ENCODE measurements around the gene SMARCAL1. TPM values are rescaled to one million over a fixed set of nuclear protein-coding genes. Genes with fewer than 3 reads are reported as not detected.

The SMARCAL1 gene
- polyA plus RNA-seq, 1 of the 3 experiments (the other 2 are of a cell fraction): 27.0 TPM

DNA sequence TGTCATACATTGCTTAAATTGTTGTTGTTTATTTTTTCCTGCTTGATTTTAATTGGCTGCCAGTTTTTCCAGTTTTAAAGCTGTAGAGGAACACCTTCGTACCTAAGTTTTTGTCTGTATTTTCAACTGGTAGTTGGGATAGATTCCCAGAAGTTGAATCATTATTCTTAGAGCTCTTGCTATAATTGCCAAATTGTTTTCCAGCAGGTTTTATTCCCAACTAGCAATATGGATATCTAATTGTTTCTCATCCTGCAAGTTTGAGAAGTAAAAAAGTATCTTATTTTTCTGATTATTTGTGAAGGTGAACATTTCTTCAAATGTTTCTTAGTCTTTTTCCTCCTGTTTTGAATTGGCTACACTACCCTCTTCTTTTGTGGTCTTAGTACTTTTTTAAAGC is 6.7 kb downstream of the SMARCAL1 start (continued):
- TF ChIP-seq, protein P1, sequence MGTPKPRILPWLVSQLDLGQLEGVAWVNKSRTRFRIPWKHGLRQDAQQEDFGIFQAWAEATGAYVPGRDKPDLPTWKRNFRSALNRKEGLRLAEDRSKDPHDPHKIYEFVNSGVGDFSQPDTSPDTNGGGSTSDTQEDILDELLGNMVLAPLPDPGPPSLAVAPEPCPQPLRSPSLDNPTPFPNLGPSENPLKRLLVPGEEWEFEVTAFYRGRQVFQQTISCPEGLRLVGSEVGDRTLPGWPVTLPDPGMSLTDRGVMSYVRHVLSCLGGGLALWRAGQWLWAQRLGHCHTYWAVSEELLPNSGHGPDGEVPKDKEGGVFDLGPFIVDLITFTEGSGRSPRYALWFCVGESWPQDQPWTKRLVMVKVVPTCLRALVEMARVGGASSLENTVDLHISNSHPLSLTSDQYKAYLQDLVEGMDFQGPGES (IDR thresholded peaks at IDR 0.05; ENCODE audit: low read depth, low read length): no peak
- TF ChIP-seq YY1 (IDR thresholded peaks at IDR 0.05; ENCODE audit: low read depth): no peak
- TF ChIP-seq CHD2 (IDR thresholded peaks at IDR 0.05; ENCODE audit: low read length, partially characterized antibody): no peak

DNA sequence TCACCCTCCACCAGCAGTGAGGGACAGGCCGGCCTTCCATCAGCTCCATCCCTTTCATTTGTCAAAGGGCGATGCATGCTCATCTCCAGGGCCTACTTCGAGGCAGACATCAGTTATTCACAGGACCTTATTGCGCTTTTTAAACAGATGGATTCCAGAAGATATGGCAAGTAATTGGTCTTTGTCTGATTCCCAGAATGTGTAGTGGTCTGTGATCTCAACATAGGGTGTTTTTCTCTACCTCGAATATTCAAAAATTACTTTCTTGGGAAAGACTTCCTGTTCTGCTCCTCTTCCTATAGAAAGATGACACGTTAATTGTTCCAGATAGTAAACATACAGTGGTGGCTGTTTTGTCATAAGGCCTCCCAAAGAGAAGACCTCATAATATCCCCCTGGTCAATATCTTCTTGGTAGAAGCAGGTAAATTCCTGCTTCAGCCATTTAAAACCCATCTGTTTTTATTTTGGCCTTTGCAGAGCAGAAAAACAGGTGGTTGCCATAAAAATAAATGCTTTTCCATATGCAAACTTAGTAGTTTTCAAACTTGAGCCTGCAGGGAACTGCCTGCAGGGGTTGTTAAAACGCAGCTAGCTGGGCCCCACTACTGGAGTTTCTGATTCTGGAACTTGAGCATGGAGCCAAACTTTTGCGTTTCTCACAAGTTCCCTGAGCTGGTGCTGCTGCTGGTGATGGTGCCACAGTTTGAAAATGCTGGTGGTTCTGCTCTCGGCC is 8.2 kb downstream of the SMARCAL1 start:
- WGBS (ENCODE audit: low lambda C conversion rate): 93% methylated on average over 9 of the region's 9 CpGs
- Histone ChIP-seq H2AFZ (ENCODE audit: low read depth) (no peak overlapping the region), H3F3A (replicated peaks; ENCODE audit: insufficient read depth) (peaks cover 10% of the 10 kb centered on the region), H3K9ac (no peak overlapping the region), H3K4me1 (ENCODE audit: control insufficient read depth in 1 of 2, insufficient read depth in 2 of 2, low read depth in 1 of 2, low read length in 1 of 2) (peaks cover 0 to 1% of the 10 kb centered on the region in 2 experiments; a peak in 2 of 4 replicates), H3K4me2 (no peak overlapping the region), H3K27ac (ENCODE audit: low read depth in 2 of 2, low read length in 1 of 2) (no peak overlapping the region), H3K27me3 (ENCODE audit: insufficient read depth) (no peaks in the 10 kb centered on the region), H4K20me1 (ENCODE audit: insufficient read depth) (no peaks in the 10 kb centered on the region), H3K36me3 (replicated peaks in 1 of 2; ENCODE audit: control insufficient read depth in 1 of 2, insufficient read depth in 2 of 2, low read length in 1 of 2) (peaks cover 65 to 67% of the 10 kb centered on the region in 2 experiments), H3K4me3 (ENCODE audit: low read depth in 2 of 2, low read length in 1 of 2) (no peak overlapping the region), H3K9me2 (no peaks in the 10 kb centered on the region), H3K9me3 (no peaks in the 10 kb centered on the region), H3K79me2 (ENCODE audit: insufficient read depth) (no peaks in the 10 kb centered on the region)
- ChIA-PET CTCF (no interaction called here), POLR2A (no interaction called here)
- no peak for DNase-seq
- no peak for TF ChIP-seq RAD21 (IDR thresholded peaks at IDR 0.05; ENCODE audit: low read length)
- TF ChIP-seq, protein P2, sequence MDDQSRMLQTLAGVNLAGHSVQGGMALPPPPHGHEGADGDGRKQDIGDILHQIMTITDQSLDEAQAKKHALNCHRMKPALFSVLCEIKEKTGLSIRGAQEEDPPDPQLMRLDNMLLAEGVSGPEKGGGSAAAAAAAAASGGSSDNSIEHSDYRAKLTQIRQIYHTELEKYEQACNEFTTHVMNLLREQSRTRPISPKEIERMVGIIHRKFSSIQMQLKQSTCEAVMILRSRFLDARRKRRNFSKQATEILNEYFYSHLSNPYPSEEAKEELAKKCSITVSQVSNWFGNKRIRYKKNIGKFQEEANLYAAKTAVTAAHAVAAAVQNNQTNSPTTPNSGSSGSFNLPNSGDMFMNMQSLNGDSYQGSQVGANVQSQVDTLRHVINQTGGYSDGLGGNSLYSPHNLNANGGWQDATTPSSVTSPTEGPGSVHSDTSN (IDR thresholded peaks at IDR 0.05): no peak
- no peak for TF ChIP-seq ELF1 (IDR thresholded peaks at IDR 0.05)
- TF ChIP-seq JUND (IDR thresholded peaks at IDR 0.05): no peak
- no peak for TF ChIP-seq EZH2phosphoT487 (IDR thresholded peaks at IDR 0.05; ENCODE audit: borderline replicate concordance, low read depth)
- TF ChIP-seq TAF1 (IDR thresholded peaks at IDR 0.05; ENCODE audit: borderline replicate concordance, low read depth, low read length): no peak
- TF ChIP-seq CHD2 (IDR thresholded peaks at IDR 0.05; ENCODE audit: low read length, partially characterized antibody): no peak
- TF ChIP-seq, protein P3, sequence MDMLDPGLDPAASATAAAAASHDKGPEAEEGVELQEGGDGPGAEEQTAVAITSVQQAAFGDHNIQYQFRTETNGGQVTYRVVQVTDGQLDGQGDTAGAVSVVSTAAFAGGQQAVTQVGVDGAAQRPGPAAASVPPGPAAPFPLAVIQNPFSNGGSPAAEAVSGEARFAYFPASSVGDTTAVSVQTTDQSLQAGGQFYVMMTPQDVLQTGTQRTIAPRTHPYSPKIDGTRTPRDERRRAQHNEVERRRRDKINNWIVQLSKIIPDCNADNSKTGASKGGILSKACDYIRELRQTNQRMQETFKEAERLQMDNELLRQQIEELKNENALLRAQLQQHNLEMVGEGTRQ (IDR thresholded peaks at IDR 0.05; ENCODE audit: borderline replicate concordance, low read depth, low read length): no peak
- no peak for TF ChIP-seq POLR2AphosphoS5 (IDR thresholded peaks at IDR 0.05; ENCODE audit: low read depth, low read length)
- no peak for TF ChIP-seq SIN3A (IDR thresholded peaks at IDR 0.05; ENCODE audit: borderline replicate concordance, low read depth, low read length)
- TF ChIP-seq MXI1 (IDR thresholded peaks at IDR 0.05; ENCODE audit: low read depth, low read length): no peak
- no peak for TF ChIP-seq GABPA (IDR thresholded peaks at IDR 0.05; ENCODE audit: low read depth)
- TF ChIP-seq, protein P1 (IDR thresholded peaks at IDR 0.05; ENCODE audit: low read depth, low read length): no peak
- no peak for TF ChIP-seq SMC3 (IDR thresholded peaks at IDR 0.05; ENCODE audit: low read depth, low read length)
- TF ChIP-seq YY1 (IDR thresholded peaks at IDR 0.05; ENCODE audit: low read depth): no peak
- no peak for TF ChIP-seq NRF1 (IDR thresholded peaks at IDR 0.05; ENCODE audit: low read depth, low read length)
- TF ChIP-seq TEAD4 (IDR thresholded peaks at IDR 0.05; ENCODE audit: borderline replicate concordance, insufficient read depth): no peak
- no peak for TF ChIP-seq FOXJ3 (CRISPR knock-in tag; IDR thresholded peaks at IDR 0.05)
- TF ChIP-seq FOSL2 (IDR thresholded peaks at IDR 0.05; ENCODE audit: borderline replicate concordance, low read depth): no peak
- no peak for TF ChIP-seq MEF2A (IDR thresholded peaks at IDR 0.05; ENCODE audit: borderline replicate concordance, low read depth)

All from SK-N-SH (cell line).